HepG2 (cell line): Measurements from ENCODE around the gene ABHD6. TPM values are rescaled to one million over a fixed set of nuclear protein-coding genes. Genes with fewer than 3 reads are reported as not detected.

Experiments used
- ATAC-seq: fragments of 200-7000 bp; cut with Tn5 transposase; 3 replicates; pipeline ENCODE4 v1.9.1; 2020; ENCODE audit warnings: mild to moderate bottlenecking, moderate library complexity
- BruUV-seq: library from RNA; stranded (reverse); fragments of 400-500 nt; replicated peaks from 2 replicates; lab custom pipeline; 2021; lab: Mats Ljungman, UMichigan
- CTCF ChIA-PET: fragments of 300-600 bp; formaldehyde crosslinking; extraction: SDS; loops from one replicate; lab custom pipeline; 2021; ENCODE audit warnings: low total read pairs, inconsistent platforms, low intra/inter-chr PET ratio; lab: Yijun Ruan, JAX
- POLR2A ChIA-PET: fragments of 350-600 bp; sonication (Branson Sonifier 250); formaldehyde crosslinking; loops from one replicate; lab custom pipeline; 2020; ENCODE audit warnings: antibody characterized with exemption, inconsistent platforms; lab: Yijun Ruan, JAX
- DNase-seq: peaks from one replicate; pipeline ENCODE4 v3.0.0-alpha.2; 2015; ENCODE audit warnings: low spot score
- FAIRE-seq: peaks from 3 replicates; lab custom pipeline; 2011; peaks lifted over from hg19 to GRCh38; lab: Jason Lieb, UNC
- H2AFZ ChIP-seq: one replicate; pipeline ENCODE4 v1.6.1; 2011; ENCODE audit warnings: low read length, inconsistent platforms
- H3K27ac ChIP-seq: fragments of 300-600 bp; 3 replicates; pipeline ENCODE4 v1.8.0; 2011; ENCODE audit warnings: mixed run types, mild to moderate bottlenecking, mixed read lengths, low read length, inconsistent platforms; ENCODE audit not compliant: insufficient read depth; ENCODE audit errors: extremely low read length
- H3K27me3 ChIP-seq, 2 experiments: fragments of 200-600 bp in 1 of 2; 2 replicates in 1 of 2; 3 replicates in 1 of 2; pipeline versions ENCODE4 v1.6.0 to v1.8.0; 2011; ENCODE audit warnings: low read length in 2 of 2, mild to moderate bottlenecking in 2 of 2, moderate library complexity in 2 of 2, inconsistent platforms in 1 of 2; ENCODE audit not compliant: insufficient read depth in 2 of 2, control insufficient read depth in 1 of 2
- H3K36me3 ChIP-seq, 2 experiments: fragments of 200-600 bp in 1 of 2; replicated peaks in 1 of 2; 2 replicates in 1 of 2; 3 replicates in 1 of 2; pipeline versions ENCODE4 v1.5.1 to v1.8.0; 2011; ENCODE audit warnings: low read length in 2 of 2, inconsistent platforms in 1 of 2; ENCODE audit not compliant: insufficient read depth in 2 of 2, control insufficient read depth in 1 of 2
- H3K4me1 ChIP-seq: 2 replicates; pipeline ENCODE4 v1.5.1; 2012; ENCODE audit warnings: low read length, inconsistent platforms; ENCODE audit not compliant: insufficient read depth
- H3K4me2 ChIP-seq: 2 replicates; pipeline ENCODE4 v1.6.0; 2011; ENCODE audit warnings: low read depth, low read length, inconsistent platforms
- H3K4me3 ChIP-seq, 3 experiments: fragments of 200-600 bp in 1 of 3; sonication (generic), shearing (Covaris generic) in 1 of 3; replicated peaks in 1 of 3; 2 replicates each; pipeline ENCODE4 v1.5.1; 2011 to 2016; ENCODE audit warnings: low read length in 3 of 3, inconsistent platforms in 2 of 3, low read depth in 2 of 3, mild to moderate bottlenecking in 2 of 3, control low read depth in 1 of 3, mixed read lengths in 1 of 3; ENCODE audit not compliant: insufficient read depth in 1 of 3
- H3K79me2 ChIP-seq: one replicate; pipeline ENCODE4 v1.6.1; 2011; ENCODE audit warnings: low read length, inconsistent platforms; ENCODE audit not compliant: insufficient read depth
- H3K9ac ChIP-seq: 2 replicates; pipeline ENCODE4 v1.6.0; 2011; ENCODE audit warnings: mild to moderate bottlenecking, low read depth, low read length, inconsistent platforms; ENCODE audit not compliant: insufficient read depth
- H3K9me3 ChIP-seq: 2 replicates; pipeline ENCODE4 v1.5.1; 2012; ENCODE audit warnings: mild to moderate bottlenecking, low read length
- H4K20me1 ChIP-seq: 2 replicates; pipeline ENCODE4 v1.6.0; 2011; ENCODE audit warnings: inconsistent platforms, mild to moderate bottlenecking, low read length, moderate library complexity; ENCODE audit not compliant: insufficient read depth
- ATF7 ChIP-seq, 2 experiments: fragments of 450-650 bp in 1 of 2; sonication (generic) in 1 of 2; formaldehyde crosslinking in 1 of 2; IDR thresholded peaks; 2 replicates each; pipeline versions ENCODE4 v1.4.0 to v1.6.1; 2016 to 2020; ENCODE audit warnings: antibody characterized with exemption in 1 of 2, mild to moderate bottlenecking in 1 of 2, missing genetic modification reagents in 1 of 2
- ATF7-NPFF ChIP-seq: sonication (generic); formaldehyde crosslinking; IDR thresholded peaks from 2 replicates; pipeline ENCODE4 v1.8.1; 2023; ENCODE audit warnings: mild to moderate bottlenecking, low read depth, missing genetic modification reagents, moderate library complexity
- ATRX ChIP-seq: sonication (generic); formaldehyde crosslinking; IDR thresholded peaks from 2 replicates; pipeline ENCODE4 v1.4.0; 2020; ENCODE audit warnings: missing genetic modification reagents, borderline replicate concordance
- CC2D1A ChIP-seq: sonication (generic); formaldehyde crosslinking; IDR thresholded peaks from 2 replicates; pipeline ENCODE4 v1.8.1; 2023; ENCODE audit warnings: mild to moderate bottlenecking, missing genetic modification reagents
- CCDC6 ChIP-seq: sonication (generic); formaldehyde crosslinking; IDR thresholded peaks from 2 replicates; pipeline ENCODE4 v1.8.1; 2022; ENCODE audit warnings: mild to moderate bottlenecking, missing genetic modification reagents, moderate library complexity
- CEBPG ChIP-seq: IDR thresholded peaks from 2 replicates; pipeline ENCODE4 v1.6.1; 2016
- E2F5 ChIP-seq: sonication (generic); formaldehyde crosslinking; conservative IDR thresholded peaks from 2 replicates; pipeline ENCODE4 v1.4.0; 2020; ENCODE audit warnings: missing genetic modification reagents
- FOXC1 ChIP-seq: sonication (generic); formaldehyde crosslinking; IDR thresholded peaks from 2 replicates; pipeline ENCODE4 v1.8.0; 2022; ENCODE audit warnings: mild to moderate bottlenecking, missing genetic modification reagents, borderline replicate concordance
- GPBP1L1 ChIP-seq: sonication (generic); formaldehyde crosslinking; IDR thresholded peaks from 2 replicates; pipeline ENCODE4 v1.5.0; 2020; ENCODE audit warnings: mild to moderate bottlenecking, missing genetic modification reagents
- NFRKB ChIP-seq: fragments of 450-650 bp; IDR thresholded peaks from 2 replicates; pipeline ENCODE4 v1.6.1; 2017
- PAWR ChIP-seq: sonication (generic); formaldehyde crosslinking; IDR thresholded peaks from 2 replicates; pipeline ENCODE4 v1.4.0; 2020; ENCODE audit warnings: missing genetic modification reagents, mild to moderate bottlenecking, borderline replicate concordance
- RBAK ChIP-seq: sonication (generic); formaldehyde crosslinking; IDR thresholded peaks from 2 replicates; pipeline ENCODE4 v1.5.1; 2020; ENCODE audit warnings: mild to moderate bottlenecking, missing genetic modification reagents
- REXO4 ChIP-seq: sonication (generic); formaldehyde crosslinking; IDR thresholded peaks from 2 replicates; pipeline ENCODE4 v1.8.0; 2022; ENCODE audit warnings: missing genetic modification reagents, mild to moderate bottlenecking, borderline replicate concordance
- SAFB2 ChIP-seq: sonication (generic); formaldehyde crosslinking; IDR thresholded peaks from 2 replicates; pipeline ENCODE4 v1.5.1; 2020; ENCODE audit warnings: missing genetic modification reagents, low read depth, mild to moderate bottlenecking, borderline replicate concordance
- SMC3 ChIP-seq: IDR thresholded peaks from 2 replicates; pipeline ENCODE4 v1.6.1; 2011; ENCODE audit warnings: low read length, improper control_type of control experiment
- STAG1 ChIP-seq: sonication (generic); formaldehyde crosslinking; IDR thresholded peaks from 2 replicates; pipeline ENCODE4 v1.4.0; 2020; ENCODE audit warnings: missing genetic modification reagents
- ZC3H4 ChIP-seq: sonication (generic); formaldehyde crosslinking; IDR thresholded peaks from 2 replicates; pipeline ENCODE4 v1.4.0; 2020; ENCODE audit warnings: missing genetic modification reagents, borderline replicate concordance
- ZFY ChIP-seq: sonication (generic); formaldehyde crosslinking; IDR thresholded peaks from 2 replicates; pipeline ENCODE4 v1.4.0; 2020; ENCODE audit warnings: missing genetic modification reagents
- ZMYM3 ChIP-seq: sonication (generic); formaldehyde crosslinking; IDR thresholded peaks from 2 replicates; pipeline ENCODE4 v1.5.1; 2020; ENCODE audit warnings: mild to moderate bottlenecking, missing genetic modification reagents
- ZNF280B ChIP-seq: sonication (generic); formaldehyde crosslinking; IDR thresholded peaks from 2 replicates; pipeline ENCODE4 v1.5.0; 2020; ENCODE audit warnings: missing genetic modification reagents, mild to moderate bottlenecking, borderline replicate concordance
- ZNF629 ChIP-seq: sonication (generic); formaldehyde crosslinking; conservative IDR thresholded peaks from 2 replicates; pipeline ENCODE4 v1.5.0; 2020; ENCODE audit warnings: missing genetic modification reagents
- ZNF672 ChIP-seq: sonication (generic); formaldehyde crosslinking; IDR thresholded peaks from 2 replicates; pipeline ENCODE4 v1.8.1; 2022; ENCODE audit warnings: missing genetic modification reagents
- ZNF747 ChIP-seq: sonication (generic); formaldehyde crosslinking; IDR thresholded peaks from 2 replicates; pipeline ENCODE4 v1.8.1; 2023; ENCODE audit warnings: missing genetic modification reagents, mild to moderate bottlenecking, borderline replicate concordance
- ZNF773 ChIP-seq: sonication (generic); formaldehyde crosslinking; IDR thresholded peaks from 2 replicates; pipeline ENCODE4 v1.4.0; 2020; ENCODE audit warnings: missing genetic modification reagents, borderline replicate concordance
- WGBS: methylation state at CpG from one replicate; pipeline ENCODE4 v1.1.6; 2017; ENCODE audit warnings: low lambda C conversion rate; 5-methylcytosine and 5-hydroxymethylcytosine counted together
- in situ Hi-C: cut with HindIII; loops from 2 replicates; pipeline ENCODE4 v1.10.0; 2017; ENCODE audit warnings: low pct_unique_long_range_greater_than_20kb; ENCODE audit not compliant: extremely low pct_ligation_motif_present
- intact Hi-C: fragments of 100-400 bp; cut with micrococcal nuclease; formaldehyde crosslinking; loops from one replicate; pipeline ENCODE4 v1.10.0; 2022; ENCODE audit not compliant: unreplicated experiment
- polyA plus RNA-seq, 8 experiments: library from polyadenylated mRNA; depleted of rRNA in 3 of 8; stranded (reverse) in 7 of 8; unstranded in 1 of 8; fragments of >200 nt; fragmentation: Illumina TruSeq in 4 of 8; extraction: Trizol in 4 of 8; gene quantifications; 2 replicates each; pipeline versions ENCODE4 v1.2.1 to v1.2.3, GENCODE V29; 2011 to 2016; ENCODE audit warnings: low read depth in 4 of 8, missing spikeins in 1 of 8, mixed read lengths in 1 of 8; ENCODE audit not compliant: insufficient read depth in 1 of 8
- total RNA-seq, 5 experiments: library from RNA; depleted of rRNA; stranded (reverse); fragments of >200 nt; fragmentation: Illumina TruSeq; extraction: Trizol; gene quantifications; 2 replicates each; pipeline ENCODE4 v1.2.3, GENCODE V29; 2016; ENCODE audit warnings: low read depth in 1 of 5

Gene ABHD6
- total and polyA plus RNA-seq, 2 of the 13 experiments (the other 11 are each of a cell fraction or from before 2014, with no cell fraction given) = 9.0 to 17.2 TPM

GRCh38 chr3:58271901-58272501 lies 34.4 kb downstream of the ABHD6 start:
- BruUV-seq = no TSS peak
- Histone ChIP-seq H3K4me2 (no peak overlapping the region), H3K27me3 (no peaks in the 10 kb centered on the region), H3K4me3 (no peak overlapping the region), H3K9ac (no peak overlapping the region), H4K20me1 (no peaks in the 10 kb centered on the region), H3K27ac (no peak overlapping the region), H2AFZ (no peak overlapping the region), H3K79me2 (no peaks in the 10 kb centered on the region), H3K36me3 (peaks cover 7 to 18% of the 10 kb centered on the region in 2 experiments; a peak in 4 of 5 replicates), H3K9me3 (no peaks in the 10 kb centered on the region), H3K4me1 (0 out of 2 replicates have a peak, but pooled peaks cover 6% of the 10 kb centered on the region)
- ChIA-PET CTCF (no interaction called here), POLR2A (no interaction called here)
- in situ Hi-C loops = no loop called here
- intact Hi-C loops = no loop called here
- WGBS = 83% methylated on average over 7 of the region's 7 CpGs
- no peak for DNase-seq
- FAIRE-seq = no peak
- no peak for ATAC-seq
- TF ChIP-seq ATF7 (IDR thresholded peaks at IDR 0.05) = no peak
- no peak for TF ChIP-seq ATF7 (CRISPR knock-in tag; IDR thresholded peaks at IDR 0.05)
- no peak for TF ChIP-seq ZC3H4 (CRISPR knock-in tag)
- TF ChIP-seq ZNF773 (CRISPR knock-in tag) = no peak
- TF ChIP-seq ATF7-NPFF (CRISPR knock-in tag) = no peak
- peak; percentile 72 for TF ChIP-seq CEBPG (CRISPR knock-in tag)
- TF ChIP-seq GPBP1L1 (CRISPR knock-in tag) = no peak
- TF ChIP-seq ZMYM3 (CRISPR knock-in tag) = 0 out of 2 replicates have a peak, but pooled peaks have one; percentile 24
- TF ChIP-seq STAG1 (CRISPR knock-in tag) = no peak
- no peak for TF ChIP-seq FOXC1 (CRISPR knock-in tag)
- peak; percentile 90 for TF ChIP-seq ZNF629
- no peak for TF ChIP-seq RBAK (CRISPR knock-in tag)
- TF ChIP-seq REXO4 (CRISPR knock-in tag) = no peak
- no peak for TF ChIP-seq ZNF280B
- TF ChIP-seq SMC3 = no peak
- no peak for TF ChIP-seq ATRX (CRISPR knock-in tag)
- TF ChIP-seq ZNF672 (CRISPR knock-in tag) = no peak
- no peak for TF ChIP-seq CC2D1A (CRISPR knock-in tag)
- TF ChIP-seq PAWR (CRISPR knock-in tag) = no peak
- TF ChIP-seq CCDC6 (CRISPR knock-in tag) = no peak
- TF ChIP-seq NFRKB = no peak
- no peak for TF ChIP-seq E2F5 (CRISPR knock-in tag)
- no peak for TF ChIP-seq ZFY (CRISPR knock-in tag)
- no peak for TF ChIP-seq SAFB2
- TF ChIP-seq ZNF747 (CRISPR knock-in tag) = no peak
